ENCODE data around the gene MYL10. TPM values are rescaled to one million over a fixed set of nuclear protein-coding genes. Genes with fewer than 3 reads are reported as not detected.

MYL10 gene
- total RNA-seq, 2 donors from 2014 or later: not detected

- Histone ChIP-seq H3K9me3 (no peaks in the 10 kb centered on the region), H3K27ac (no peak overlapping the region), H3K4me3 (no peak overlapping the region), H3K36me3 (no peaks in the 10 kb centered on the region), H3K4me1 (no peaks in the 10 kb centered on the region), H3K27me3 (no peaks in the 10 kb centered on the region)
- TF ChIP-seq, protein P1, sequence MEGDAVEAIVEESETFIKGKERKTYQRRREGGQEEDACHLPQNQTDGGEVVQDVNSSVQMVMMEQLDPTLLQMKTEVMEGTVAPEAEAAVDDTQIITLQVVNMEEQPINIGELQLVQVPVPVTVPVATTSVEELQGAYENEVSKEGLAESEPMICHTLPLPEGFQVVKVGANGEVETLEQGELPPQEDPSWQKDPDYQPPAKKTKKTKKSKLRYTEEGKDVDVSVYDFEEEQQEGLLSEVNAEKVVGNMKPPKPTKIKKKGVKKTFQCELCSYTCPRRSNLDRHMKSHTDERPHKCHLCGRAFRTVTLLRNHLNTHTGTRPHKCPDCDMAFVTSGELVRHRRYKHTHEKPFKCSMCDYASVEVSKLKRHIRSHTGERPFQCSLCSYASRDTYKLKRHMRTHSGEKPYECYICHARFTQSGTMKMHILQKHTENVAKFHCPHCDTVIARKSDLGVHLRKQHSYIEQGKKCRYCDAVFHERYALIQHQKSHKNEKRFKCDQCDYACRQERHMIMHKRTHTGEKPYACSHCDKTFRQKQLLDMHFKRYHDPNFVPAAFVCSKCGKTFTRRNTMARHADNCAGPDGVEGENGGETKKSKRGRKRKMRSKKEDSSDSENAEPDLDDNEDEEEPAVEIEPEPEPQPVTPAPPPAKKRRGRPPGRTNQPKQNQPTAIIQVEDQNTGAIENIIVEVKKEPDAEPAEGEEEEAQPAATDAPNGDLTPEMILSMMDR (IDR thresholded peaks at IDR 0.05): no peak
- no peak for DNase-seq (ENCODE audit: low spot score)
These were observed 6.4 kb downstream of the MYL10 start for GRCh38 chr7:101622609-101623173.

GRCh38 chr7:101620991-101621390, 8.1 kb downstream of the MYL10 start:
- H3K27me3 ChIP-seq: no peaks in the 10 kb centered on the region
- TF ChIP-seq, protein P1 (IDR thresholded peaks at IDR 0.05): no peak
- no peak overlapping the region for H3K4me3 ChIP-seq
- DNase-seq (ENCODE audit: low spot score): no peak
- H3K36me3 ChIP-seq: no peaks in the 10 kb centered on the region
- no peaks in the 10 kb centered on the region for H3K4me1 ChIP-seq
- no peak overlapping the region for H3K27ac ChIP-seq
- no peaks in the 10 kb centered on the region for H3K9me3 ChIP-seq

GRCh38 chr7:101620395-101620794, 8.7 kb downstream of the MYL10 start:
- TF ChIP-seq, protein P1 (IDR thresholded peaks at IDR 0.05): no peak
- DNase-seq (ENCODE audit: low spot score): no peak
- no peaks in the 10 kb centered on the region for H3K9me3 ChIP-seq
- no peak overlapping the region for H3K4me3 ChIP-seq
- no peaks in the 10 kb centered on the region for H3K4me1 ChIP-seq
- H3K27ac ChIP-seq: no peak overlapping the region
- H3K27me3 ChIP-seq: no peaks in the 10 kb centered on the region
- no peaks in the 10 kb centered on the region for H3K36me3 ChIP-seq

- no peaks in the 10 kb centered on the region for H3K9me3 ChIP-seq
- no peaks in the 10 kb centered on the region for H3K36me3 ChIP-seq
- H3K27ac ChIP-seq: no peak overlapping the region
- no peak overlapping the region for H3K4me3 ChIP-seq
- no peak for DNase-seq (ENCODE audit: low spot score)
- TF ChIP-seq, protein P1 (IDR thresholded peaks at IDR 0.05): no peak
- no peaks in the 10 kb centered on the region for H3K27me3 ChIP-seq
- no peaks in the 10 kb centered on the region for H3K4me1 ChIP-seq
These were observed 10.2 kb downstream of the MYL10 start for GRCh38 chr7:101618916-101619315.

DNA sequence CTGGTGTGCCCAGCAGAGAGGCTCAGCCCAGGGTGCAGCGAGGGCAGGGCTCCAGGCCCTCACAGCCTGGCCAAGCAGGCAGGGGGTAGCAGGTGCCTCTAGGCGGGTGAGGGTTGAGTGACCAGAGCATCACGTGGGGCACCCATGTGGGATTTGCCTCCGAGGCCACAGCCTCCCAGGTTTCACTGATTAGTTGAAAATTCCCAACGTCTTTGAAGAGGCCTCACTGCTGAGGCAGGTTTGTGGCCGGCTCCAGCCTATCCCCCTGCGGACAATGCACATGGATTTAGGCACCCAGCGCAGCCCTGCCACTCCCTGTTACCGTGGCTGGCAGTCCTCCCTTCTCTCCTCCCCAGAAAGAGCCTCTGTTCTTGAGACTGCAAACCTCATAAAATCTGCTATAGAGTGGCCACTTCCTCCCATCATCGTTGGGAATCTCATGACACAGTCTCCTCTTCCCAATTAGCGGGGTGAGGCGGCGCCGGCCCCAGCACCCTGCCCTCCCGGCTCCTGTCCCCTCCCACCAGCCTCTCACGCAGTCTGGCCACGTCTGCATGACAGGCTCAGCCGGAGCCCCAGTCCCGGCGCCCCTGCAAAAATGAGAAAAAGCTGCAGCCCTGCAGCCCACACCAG, 10.8 kb downstream of the MYL10 start:
- H3K4me1 ChIP-seq: no peaks in the 10 kb centered on the region
- H3K4me3 ChIP-seq: no peak overlapping the region
- no peaks in the 10 kb centered on the region for H3K9me3 ChIP-seq
- DNase-seq (ENCODE audit: low spot score): no peak
- no peaks in the 10 kb centered on the region for H3K36me3 ChIP-seq
- H3K27me3 ChIP-seq: no peaks in the 10 kb centered on the region
- H3K27ac ChIP-seq: no peak overlapping the region
- TF ChIP-seq, protein P1 (IDR thresholded peaks at IDR 0.05): no peak
